ENCODE measurements around the gene SORBS1.

DNA sequence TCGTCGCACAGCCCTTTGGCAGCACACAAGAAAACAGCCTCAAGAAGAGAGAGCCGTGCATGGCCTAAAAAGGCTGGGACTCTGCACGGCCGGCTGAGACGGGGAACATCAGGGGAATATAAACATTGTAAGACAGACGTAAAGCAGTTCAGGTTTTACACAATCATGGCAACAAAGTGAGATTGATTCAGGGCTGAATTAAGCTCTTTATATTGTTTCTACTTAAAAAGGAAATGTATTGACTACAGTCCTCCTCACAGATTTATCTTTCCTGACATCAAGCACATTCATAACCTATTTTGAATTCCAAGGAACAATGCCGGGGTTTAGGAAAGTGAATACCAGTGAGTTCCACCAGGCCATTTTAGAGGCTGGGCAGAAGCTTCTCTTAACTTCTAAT, 25.2 kb downstream of the SORBS1 start:
- TF ChIP-seq TAF1 (IDR thresholded peaks at IDR 0.05; ENCODE audit: low read depth) = no peak
- TF ChIP-seq FOXM1 (IDR thresholded peaks at IDR 0.05; ENCODE audit: borderline replicate concordance, low read depth) = no peak
- no peak for TF ChIP-seq EP300 (IDR thresholded peaks at IDR 0.05; ENCODE audit: borderline replicate concordance)
- no peak for TF ChIP-seq YY1 (IDR thresholded peaks at IDR 0.05; ENCODE audit: low read depth)
- no peak for TF ChIP-seq TCF12 (IDR thresholded peaks at IDR 0.05; ENCODE audit: low read depth)
- no peak for TF ChIP-seq ZBTB7A (IDR thresholded peaks at IDR 0.05; ENCODE audit: low read depth)
- no peak for TF ChIP-seq CREB1 (IDR thresholded peaks at IDR 0.05; ENCODE audit: low read depth)
- no peak for TF ChIP-seq MAX (IDR thresholded peaks at IDR 0.05)
- no peak for TF ChIP-seq CEBPB (IDR thresholded peaks at IDR 0.05)
- no peak for TF ChIP-seq USF1 (IDR thresholded peaks at IDR 0.05)
- no peak for TF ChIP-seq RAD21 (IDR thresholded peaks at IDR 0.05; ENCODE audit: low read depth)
- TF ChIP-seq, protein P1, sequence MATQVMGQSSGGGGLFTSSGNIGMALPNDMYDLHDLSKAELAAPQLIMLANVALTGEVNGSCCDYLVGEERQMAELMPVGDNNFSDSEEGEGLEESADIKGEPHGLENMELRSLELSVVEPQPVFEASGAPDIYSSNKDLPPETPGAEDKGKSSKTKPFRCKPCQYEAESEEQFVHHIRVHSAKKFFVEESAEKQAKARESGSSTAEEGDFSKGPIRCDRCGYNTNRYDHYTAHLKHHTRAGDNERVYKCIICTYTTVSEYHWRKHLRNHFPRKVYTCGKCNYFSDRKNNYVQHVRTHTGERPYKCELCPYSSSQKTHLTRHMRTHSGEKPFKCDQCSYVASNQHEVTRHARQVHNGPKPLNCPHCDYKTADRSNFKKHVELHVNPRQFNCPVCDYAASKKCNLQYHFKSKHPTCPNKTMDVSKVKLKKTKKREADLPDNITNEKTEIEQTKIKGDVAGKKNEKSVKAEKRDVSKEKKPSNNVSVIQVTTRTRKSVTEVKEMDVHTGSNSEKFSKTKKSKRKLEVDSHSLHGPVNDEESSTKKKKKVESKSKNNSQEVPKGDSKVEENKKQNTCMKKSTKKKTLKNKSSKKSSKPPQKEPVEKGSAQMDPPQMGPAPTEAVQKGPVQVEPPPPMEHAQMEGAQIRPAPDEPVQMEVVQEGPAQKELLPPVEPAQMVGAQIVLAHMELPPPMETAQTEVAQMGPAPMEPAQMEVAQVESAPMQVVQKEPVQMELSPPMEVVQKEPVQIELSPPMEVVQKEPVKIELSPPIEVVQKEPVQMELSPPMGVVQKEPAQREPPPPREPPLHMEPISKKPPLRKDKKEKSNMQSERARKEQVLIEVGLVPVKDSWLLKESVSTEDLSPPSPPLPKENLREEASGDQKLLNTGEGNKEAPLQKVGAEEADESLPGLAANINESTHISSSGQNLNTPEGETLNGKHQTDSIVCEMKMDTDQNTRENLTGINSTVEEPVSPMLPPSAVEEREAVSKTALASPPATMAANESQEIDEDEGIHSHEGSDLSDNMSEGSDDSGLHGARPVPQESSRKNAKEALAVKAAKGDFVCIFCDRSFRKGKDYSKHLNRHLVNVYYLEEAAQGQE (IDR thresholded peaks at IDR 0.05; ENCODE audit: low read depth) = no peak
- no peak for TF ChIP-seq EGR1 (IDR thresholded peaks at IDR 0.05)

All from Ishikawa (cell line).